Activated CD8-positive, alpha-beta T cell treated with anti-CD3 and anti-CD28 coated beads for 36 hours (primary cell): ENCODE measurements around the gene BDP1. TPM values are rescaled to one million over a fixed set of nuclear protein-coding genes. Genes with fewer than 3 reads are reported as not detected.
"Not testable (repeated sequence)": the region's sequence is repeated elsewhere in the genome, so short reads cannot be mapped to it uniquely, and the experiment has no call there.

Experiments used
- ATAC-seq: fragments of 200-7000 bp; cut with Tn5 transposase; one replicate; pipeline ENCODE4 v1.10.0; 2021; ENCODE audit warnings: mild to moderate bottlenecking, moderate library complexity
- CTCF ChIA-PET: fragments of 350-600 bp; sonication (Branson Sonifier 250); formaldehyde crosslinking; loops from one replicate; lab custom pipeline; 2021; ENCODE audit warnings: antibody characterized with exemption; lab: Charles Lee
- POLR2A ChIA-PET: fragments of 350-600 bp; sonication (Branson Sonifier 250); formaldehyde crosslinking; loops from one replicate; lab custom pipeline; 2021; ENCODE audit warnings: antibody characterized with exemption; lab: Charles Lee
- DNase-seq: peaks from one replicate; pipeline ENCODE4 v3.0.0-alpha.2; 2020
- H3K27ac Mint-ChIP-seq: one replicate; pipeline ENCODE4 v1.8.0; 2021; ENCODE audit warnings: mild to moderate bottlenecking, mixed read lengths
- H3K27me3 Mint-ChIP-seq: one replicate; pipeline ENCODE4 v1.8.0; 2021; ENCODE audit warnings: mixed read lengths
- H3K36me3 Mint-ChIP-seq: one replicate; pipeline ENCODE4 v1.8.0; 2021; ENCODE audit warnings: low read depth, mixed read lengths
- H3K4me1 Mint-ChIP-seq: one replicate; pipeline ENCODE4 v1.8.0; 2021; ENCODE audit warnings: low read depth, mixed read lengths
- H3K4me3 Mint-ChIP-seq: one replicate; pipeline ENCODE4 v1.8.0; 2021; ENCODE audit warnings: mild to moderate bottlenecking, moderate library complexity, mixed read lengths
- H3K9me3 Mint-ChIP-seq: one replicate; pipeline ENCODE4 v1.8.0; 2021; ENCODE audit warnings: mixed read lengths
- intact Hi-C: fragments of 100-400 bp; cut with micrococcal nuclease; formaldehyde crosslinking; loops from one replicate; pipeline ENCODE4 v1.10.0; 2022
- total RNA-seq, 2 experiments: library from RNA; stranded (reverse); gene quantifications; one replicate each; pipeline ENCODE4 v1.2.3, GENCODE V29; 2021
- TF ChIP-seq, protein P1 (sequence below): fragments of 200-600 bp; IDR thresholded peaks from one replicate; pipeline ENCODE4 v1.8.0; 2022; ENCODE audit warnings: antibody characterized with exemption, mild to moderate bottlenecking

The BDP1 gene, protein sequence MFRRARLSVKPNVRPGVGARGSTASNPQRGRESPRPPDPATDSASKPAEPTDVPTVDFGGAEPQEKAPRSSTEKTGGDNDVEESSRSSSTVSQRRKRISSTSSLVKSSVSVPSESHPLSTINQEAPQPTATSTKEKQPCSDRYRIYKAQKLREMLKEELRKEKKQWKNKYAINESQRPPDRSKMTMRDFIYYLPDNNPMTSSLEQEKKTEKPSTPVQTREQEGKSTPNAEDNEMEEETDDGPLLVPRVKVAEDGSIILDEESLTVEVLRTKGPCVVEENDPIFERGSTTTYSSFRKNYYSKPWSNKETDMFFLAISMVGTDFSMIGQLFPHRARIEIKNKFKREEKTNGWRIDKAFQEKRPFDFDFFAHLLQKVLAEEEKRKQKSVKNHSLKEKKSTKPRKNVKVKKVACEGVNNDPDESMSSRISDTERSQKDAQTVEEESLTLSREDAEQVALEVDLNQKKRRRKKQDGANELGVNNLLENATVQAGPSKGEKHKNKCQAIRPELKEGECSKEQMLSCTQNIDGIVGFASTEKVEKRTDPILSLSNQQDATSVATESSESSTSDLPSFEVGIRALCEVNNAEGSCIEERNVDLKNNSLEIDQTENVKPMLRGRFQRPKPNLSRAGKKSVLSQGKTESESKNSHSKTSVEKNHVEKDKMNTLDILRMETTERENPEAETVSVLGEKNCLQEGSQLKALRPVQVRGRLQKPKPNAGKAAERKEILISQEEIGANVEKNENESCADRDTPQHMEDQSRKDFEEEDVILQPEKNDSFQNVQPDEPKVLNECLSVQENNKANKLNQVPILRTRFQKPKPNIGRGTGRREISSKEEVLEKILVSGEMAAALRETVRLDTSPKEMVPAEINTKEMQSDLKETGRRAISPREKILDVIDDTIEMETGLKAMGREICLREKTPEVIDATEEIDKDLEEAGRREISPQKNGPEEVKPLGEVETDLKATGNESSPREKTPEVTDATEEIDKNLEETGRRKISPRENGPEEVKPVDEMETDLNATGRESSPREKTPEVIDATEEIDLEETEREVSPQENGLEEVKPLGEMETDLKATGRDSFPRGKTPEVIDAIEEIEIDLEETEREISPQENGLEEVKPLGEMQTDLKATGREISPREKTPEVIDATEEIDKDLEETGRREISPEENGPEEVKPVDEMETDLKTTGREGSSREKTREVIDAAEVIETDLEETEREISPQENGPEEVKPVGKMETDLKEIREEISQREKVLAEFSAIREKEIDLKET (N-terminal part only)
- total RNA-seq = 10 to 100 TPM; 26.8 TPM

DNA sequence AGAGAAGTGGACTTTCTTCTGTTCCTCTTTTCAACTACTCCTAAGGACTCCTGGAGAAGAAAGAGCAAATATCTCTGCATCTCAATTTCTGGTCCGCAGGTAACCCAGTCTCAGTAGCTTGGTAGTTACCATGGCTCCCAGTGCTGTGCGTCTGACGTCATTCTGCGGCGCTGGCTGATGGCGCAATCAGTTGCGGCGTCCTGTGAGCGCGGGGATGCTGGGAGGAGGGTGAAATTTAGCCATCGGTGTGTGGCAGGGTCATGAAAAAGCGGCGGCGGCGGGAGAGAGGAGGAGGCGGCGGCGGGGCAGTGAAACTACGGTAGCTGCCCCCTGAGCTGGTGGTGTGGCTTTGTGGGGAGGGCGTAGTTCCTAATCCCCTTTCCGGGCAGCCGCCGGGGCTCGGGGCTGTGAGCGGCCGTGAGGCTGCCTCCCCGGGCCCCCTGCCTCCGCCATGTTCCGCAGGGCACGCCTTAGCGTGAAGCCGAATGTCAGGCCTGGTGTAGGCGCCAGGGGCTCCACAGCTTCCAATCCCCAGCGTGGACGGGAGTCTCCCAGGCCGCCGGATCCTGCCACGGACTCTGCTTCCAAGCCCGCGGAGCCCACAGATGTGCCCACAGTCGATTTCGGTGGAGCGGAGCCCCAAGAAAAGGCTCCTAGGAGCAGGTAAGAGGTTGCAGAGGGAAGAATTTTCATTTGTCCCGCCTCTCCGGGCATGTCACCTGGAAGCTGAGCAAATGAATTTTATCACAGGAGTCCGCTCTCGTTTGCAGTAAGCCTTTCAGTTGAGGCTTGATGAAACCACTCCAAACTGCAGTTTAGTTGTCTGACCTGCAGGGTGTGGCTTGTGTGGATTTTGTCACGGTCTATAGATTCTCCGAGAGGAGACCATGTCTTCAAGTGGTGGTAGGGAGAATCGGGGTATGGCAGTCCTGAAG, at the start of gene BDP1:
Gene BDP1 (plus strand): TSS at position 225 of the 935 bp plus-strand sequence. CDS start 227 bp downstream, at position 452.
- DNase-seq (peak; percentile 99), ATAC-seq (peak; percentile 89)
- peaks cover 4% of the 10 kb centered on the region for H3K27me3 Mint-ChIP-seq
- TF ChIP-seq, protein P1, sequence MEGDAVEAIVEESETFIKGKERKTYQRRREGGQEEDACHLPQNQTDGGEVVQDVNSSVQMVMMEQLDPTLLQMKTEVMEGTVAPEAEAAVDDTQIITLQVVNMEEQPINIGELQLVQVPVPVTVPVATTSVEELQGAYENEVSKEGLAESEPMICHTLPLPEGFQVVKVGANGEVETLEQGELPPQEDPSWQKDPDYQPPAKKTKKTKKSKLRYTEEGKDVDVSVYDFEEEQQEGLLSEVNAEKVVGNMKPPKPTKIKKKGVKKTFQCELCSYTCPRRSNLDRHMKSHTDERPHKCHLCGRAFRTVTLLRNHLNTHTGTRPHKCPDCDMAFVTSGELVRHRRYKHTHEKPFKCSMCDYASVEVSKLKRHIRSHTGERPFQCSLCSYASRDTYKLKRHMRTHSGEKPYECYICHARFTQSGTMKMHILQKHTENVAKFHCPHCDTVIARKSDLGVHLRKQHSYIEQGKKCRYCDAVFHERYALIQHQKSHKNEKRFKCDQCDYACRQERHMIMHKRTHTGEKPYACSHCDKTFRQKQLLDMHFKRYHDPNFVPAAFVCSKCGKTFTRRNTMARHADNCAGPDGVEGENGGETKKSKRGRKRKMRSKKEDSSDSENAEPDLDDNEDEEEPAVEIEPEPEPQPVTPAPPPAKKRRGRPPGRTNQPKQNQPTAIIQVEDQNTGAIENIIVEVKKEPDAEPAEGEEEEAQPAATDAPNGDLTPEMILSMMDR = peak; percentile 58
- H3K27ac Mint-ChIP-seq = peak within 1 kb of the TSS; percentile 99
- intact Hi-C loops = no loop called here
- H3K9me3 Mint-ChIP-seq = no peaks in the 10 kb centered on the region
- ChIA-PET CTCF (no interaction called here), POLR2A (interaction anchor here (1.2 to 1.6 kb wide), 4 partner anchors 33 to 146 kb away, joined by 3 to 4 read pairs (median 4); no protein-coding TSS in a partner anchor)
- H3K4me3 Mint-ChIP-seq = peak within 1 kb of the TSS; percentile 96
- peaks cover 22% of the 10 kb centered on the region for H3K36me3 Mint-ChIP-seq
- H3K4me1 Mint-ChIP-seq = peaks cover 20% of the 10 kb centered on the region

DNA sequence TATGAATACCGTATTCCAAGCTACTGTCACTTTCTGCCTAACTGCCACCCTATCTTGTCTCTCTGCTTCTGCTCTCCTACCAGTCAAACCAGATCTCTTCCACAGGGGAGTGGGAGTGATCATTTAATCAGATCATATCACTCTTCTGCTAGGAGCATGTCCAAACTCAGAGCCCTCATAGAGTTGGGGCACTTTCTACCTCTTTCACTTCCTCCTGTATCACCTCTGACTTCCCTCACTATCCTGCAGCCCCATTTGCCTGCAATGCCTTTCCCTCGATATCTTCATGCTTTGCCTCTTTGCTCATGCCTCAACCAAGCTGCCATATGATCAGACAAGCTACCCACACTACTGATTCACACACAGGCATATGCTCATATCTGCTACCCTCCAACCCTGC, 45.4 kb upstream of the BDP1 start:
- H3K4me1 Mint-ChIP-seq, H3K4me3 Mint-ChIP-seq, CTCF ChIA-PET, DNase-seq, intact Hi-C loops, POLR2A ChIA-PET, H3K9me3 Mint-ChIP-seq, H3K36me3 Mint-ChIP-seq, ATAC-seq, H3K27ac Mint-ChIP-seq: not testable (repeated sequence)
- peaks cover 22% of the 10 kb centered on the region for H3K27me3 Mint-ChIP-seq

DNA sequence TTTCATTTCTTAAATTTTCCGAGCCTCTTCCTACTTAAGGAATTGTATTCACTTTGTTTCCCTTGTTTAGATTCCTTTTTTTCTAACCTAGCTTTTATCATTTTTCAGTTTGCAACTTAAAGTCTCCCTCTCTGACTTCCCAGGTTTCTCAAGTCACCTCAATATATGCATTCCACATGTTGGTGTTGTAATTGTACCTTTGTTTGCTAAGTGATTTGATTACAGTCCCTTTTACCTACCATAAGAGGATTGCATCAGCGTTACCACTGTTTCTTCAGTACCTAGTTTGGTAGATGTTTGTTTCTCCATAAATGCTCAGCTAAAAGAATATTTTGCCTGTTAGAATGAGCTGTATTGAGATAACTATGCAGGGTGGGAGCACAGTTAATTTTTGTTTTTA, 39.8 kb upstream of the BDP1 start:
- H3K4me3 Mint-ChIP-seq, CTCF ChIA-PET, H3K4me1 Mint-ChIP-seq, DNase-seq, intact Hi-C loops, H3K36me3 Mint-ChIP-seq, POLR2A ChIA-PET, ATAC-seq, H3K27ac Mint-ChIP-seq, H3K9me3 Mint-ChIP-seq: not testable (repeated sequence)
- peaks cover 31% of the 10 kb centered on the region for H3K27me3 Mint-ChIP-seq

DNA sequence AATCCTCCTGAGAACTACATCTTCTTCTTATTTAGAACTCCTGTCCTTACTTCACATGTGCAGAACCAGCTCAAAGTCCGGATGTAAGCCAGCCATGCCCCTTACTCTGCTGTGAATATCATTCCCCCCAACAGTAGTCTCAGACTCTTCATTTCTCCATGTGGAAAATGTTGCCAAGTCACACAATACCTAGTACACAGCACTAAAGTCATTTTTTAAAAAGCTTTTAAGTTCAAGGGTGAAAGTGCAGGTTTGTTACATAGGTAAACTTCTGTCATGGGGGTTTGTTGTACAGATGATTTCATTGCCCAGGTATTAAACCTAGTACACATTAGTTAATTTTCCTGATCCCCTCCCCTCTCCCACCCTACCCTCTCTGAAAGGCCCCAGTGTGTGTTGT, 37.4 kb upstream of the BDP1 start:
- H3K4me3 Mint-ChIP-seq, H3K4me1 Mint-ChIP-seq, ATAC-seq, H3K36me3 Mint-ChIP-seq, H3K9me3 Mint-ChIP-seq, POLR2A ChIA-PET, DNase-seq, intact Hi-C loops, CTCF ChIA-PET, H3K27ac Mint-ChIP-seq: not testable (repeated sequence)
- peaks cover 28% of the 10 kb centered on the region for H3K27me3 Mint-ChIP-seq

DNA sequence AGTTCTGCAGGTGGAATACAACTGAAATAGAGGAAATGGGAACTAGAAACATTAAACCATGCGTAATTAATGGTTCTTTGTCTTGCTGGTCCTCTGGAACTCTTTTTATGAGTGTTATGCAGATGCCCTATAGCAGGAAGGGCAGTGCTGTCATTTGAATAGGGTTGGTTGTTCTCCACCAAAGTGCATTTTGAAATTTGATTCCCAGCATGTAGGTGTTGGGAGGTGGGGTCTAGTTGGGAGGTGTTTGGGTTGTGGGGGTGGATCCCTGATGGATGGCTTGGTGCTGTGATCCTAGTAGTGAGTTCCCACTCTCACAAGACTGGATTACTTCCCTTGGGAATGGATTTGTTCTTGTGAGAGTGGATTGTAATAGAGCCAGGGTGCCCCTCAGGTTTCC, 34.2 kb upstream of the BDP1 start:
- CTCF ChIA-PET, POLR2A ChIA-PET, H3K4me3 Mint-ChIP-seq, H3K4me1 Mint-ChIP-seq, ATAC-seq, DNase-seq, H3K36me3 Mint-ChIP-seq, H3K27ac Mint-ChIP-seq, H3K9me3 Mint-ChIP-seq, intact Hi-C loops: not testable (repeated sequence)
- peaks cover 14% of the 10 kb centered on the region for H3K27me3 Mint-ChIP-seq

DNA sequence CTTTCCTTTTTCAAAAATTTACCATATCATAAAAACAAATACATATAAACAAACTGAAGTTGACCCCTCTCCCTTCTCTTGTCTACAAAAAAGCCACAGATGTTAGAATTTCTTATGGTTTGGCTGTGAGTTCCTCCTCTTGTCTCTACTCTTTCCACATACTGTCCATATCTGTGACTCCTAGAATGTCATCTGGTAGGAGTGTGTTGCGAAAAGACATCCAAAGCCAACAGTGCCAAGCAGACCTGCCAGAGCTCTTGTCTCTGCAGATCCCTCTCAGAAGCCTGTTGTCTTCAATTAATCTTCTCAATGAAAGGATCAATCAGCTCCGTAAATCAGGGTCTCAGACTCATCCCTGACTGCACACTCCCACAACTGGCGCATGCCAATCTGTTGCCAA, 31.6 kb upstream of the BDP1 start:
- ATAC-seq, DNase-seq, H3K27ac Mint-ChIP-seq, intact Hi-C loops, POLR2A ChIA-PET, H3K4me3 Mint-ChIP-seq, CTCF ChIA-PET, H3K9me3 Mint-ChIP-seq, H3K27me3 Mint-ChIP-seq, H3K4me1 Mint-ChIP-seq, H3K36me3 Mint-ChIP-seq: not testable (repeated sequence)

DNA sequence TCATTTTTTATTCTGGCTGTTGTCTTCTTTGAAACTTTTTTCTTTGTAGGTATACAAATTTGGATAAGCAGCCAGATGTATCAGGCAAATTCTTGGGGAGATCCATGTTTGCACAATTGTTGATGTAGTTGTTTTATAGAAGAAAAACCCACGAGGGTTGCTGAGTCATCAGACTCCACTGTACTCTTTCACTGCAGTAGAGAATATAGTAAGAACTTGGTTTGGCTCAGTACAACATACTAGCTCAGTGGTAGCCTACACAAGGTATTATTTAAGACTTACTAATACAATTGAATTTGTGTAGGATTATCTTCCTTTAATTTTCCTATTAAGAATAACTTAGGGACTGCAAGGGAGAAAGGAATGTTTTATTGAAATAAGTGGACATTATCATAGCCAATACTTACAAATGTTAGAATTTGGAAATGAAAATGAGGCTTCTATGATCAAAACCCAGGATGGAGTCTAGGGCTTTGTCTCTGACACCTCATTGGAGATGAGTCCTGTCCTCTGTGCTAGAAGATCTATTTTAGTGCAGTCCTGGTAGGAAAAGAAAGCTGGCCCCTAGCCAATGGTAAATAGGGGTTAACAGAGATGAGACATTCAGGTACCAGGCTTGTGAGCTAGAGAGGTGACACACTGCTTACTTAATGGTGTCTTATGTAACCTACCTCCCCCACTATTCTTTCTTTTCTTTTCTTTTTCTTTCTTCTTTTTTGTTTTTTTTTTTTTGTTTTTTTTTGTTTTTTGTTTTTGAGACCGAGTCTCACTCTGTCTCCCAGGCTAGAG, 28.6 kb upstream of the BDP1 start:
- intact Hi-C loops, CTCF ChIA-PET, H3K27ac Mint-ChIP-seq, H3K4me3 Mint-ChIP-seq, DNase-seq, H3K4me1 Mint-ChIP-seq, H3K9me3 Mint-ChIP-seq, POLR2A ChIA-PET, ATAC-seq, H3K36me3 Mint-ChIP-seq, H3K27me3 Mint-ChIP-seq: not testable (repeated sequence)

DNA sequence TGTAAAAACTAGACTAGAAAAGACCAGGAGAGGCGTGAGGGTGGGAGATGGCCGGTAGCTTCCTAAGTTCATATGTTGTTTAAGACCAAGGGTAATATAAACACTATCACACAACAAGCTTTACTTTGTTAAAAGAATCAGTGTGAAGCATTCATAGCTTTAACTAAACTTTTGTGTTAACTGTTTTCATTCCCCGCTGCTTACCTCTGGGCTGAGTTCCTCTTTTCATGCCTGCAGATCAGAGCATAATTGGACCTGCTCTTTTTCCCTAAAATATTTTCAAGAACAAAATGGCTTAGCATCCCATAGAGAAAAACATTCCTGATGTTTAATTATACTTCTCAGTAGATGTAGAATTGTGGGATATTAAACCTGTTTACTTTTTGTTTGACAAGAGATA, 23.0 kb upstream of the BDP1 start:
- H3K36me3 Mint-ChIP-seq, POLR2A ChIA-PET, H3K4me3 Mint-ChIP-seq, H3K9me3 Mint-ChIP-seq, intact Hi-C loops, H3K4me1 Mint-ChIP-seq, DNase-seq, CTCF ChIA-PET, H3K27me3 Mint-ChIP-seq, ATAC-seq, H3K27ac Mint-ChIP-seq: not testable (repeated sequence)

DNA sequence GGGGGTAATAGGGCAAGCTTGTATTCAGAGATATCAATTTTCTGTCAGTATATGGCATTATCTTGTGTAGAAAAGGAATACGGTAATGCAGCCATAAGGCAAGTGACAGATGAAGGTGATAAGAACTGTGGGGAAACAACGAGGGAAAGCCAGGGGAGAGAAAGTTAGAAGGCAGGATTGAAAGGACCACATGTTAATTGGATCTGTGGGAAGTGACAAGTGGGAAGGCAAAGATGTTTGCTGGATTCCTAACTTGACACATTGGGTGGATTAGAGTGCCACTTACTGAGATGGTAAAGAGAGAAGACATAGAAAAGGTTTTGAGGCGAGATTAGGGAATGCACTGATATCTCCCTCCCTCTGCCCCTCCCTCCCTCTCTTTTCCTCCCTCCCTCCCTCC, 20.6 kb upstream of the BDP1 start:
- CTCF ChIA-PET, H3K4me3 Mint-ChIP-seq, H3K27me3 Mint-ChIP-seq, ATAC-seq, H3K9me3 Mint-ChIP-seq, DNase-seq, intact Hi-C loops, H3K27ac Mint-ChIP-seq, H3K36me3 Mint-ChIP-seq, H3K4me1 Mint-ChIP-seq, POLR2A ChIA-PET: not testable (repeated sequence)
